DLD1 (cell line): ENCODE data around the gene VTCN1.

Experiments
- in situ Hi-C: cut with HindIII; loops from 2 replicates; pipeline ENCODE4 v1.10.0; 2017; ENCODE audit warnings: low sequenced_read_pairs

Gene VTCN1

GRCh38 chr1:117128323-117129079 is 82.2 kb downstream of the VTCN1 start:
- in situ Hi-C loops = no loop called here

GRCh38 chr1:117127795-117128194 is 82.9 kb downstream of the VTCN1 start:
- in situ Hi-C loops = no loop called here

GRCh38 chr1:117124661-117125060 is 86.1 kb downstream of the VTCN1 start:
- in situ Hi-C loops = loop anchor here (25.0 kb wide), 1 partner anchor 163 kb away; no protein-coding TSS in a partner anchor

- in situ Hi-C loops = loop anchor here (25.0 kb wide), 1 partner anchor 164 kb away; no protein-coding TSS in a partner anchor
Observed at GRCh38 chr1:117123274-117123673, 87.5 kb downstream of the VTCN1 start.

GRCh38 chr1:117122330-117123025 is 88.2 kb downstream of the VTCN1 start:
- in situ Hi-C loops = loop anchor here (25.0 kb wide), 1 partner anchor 165 kb away; no protein-coding TSS in a partner anchor

- in situ Hi-C loops = loop anchor here (25.0 kb wide), 1 partner anchor 166 kb away; no protein-coding TSS in a partner anchor
Observed at GRCh38 chr1:117121589-117122329, 89.0 kb downstream of the VTCN1 start, which contains the start of gene TRIM45. TRIM45 (minus strand) TSS chr1:117121749; CDS start chr1:117121201, 548 bp downstream.

- in situ Hi-C loops = loop anchor here (25.0 kb wide), 1 partner anchor 166 kb away; no protein-coding TSS in a partner anchor
Observed at GRCh38 chr1:117120774-117121588, 89.7 kb downstream of the VTCN1 start.

GRCh38 chr1:117119144-117119543 is 91.6 kb downstream of the VTCN1 start:
- in situ Hi-C loops = loop anchor here (25.0 kb wide), 1 partner anchor 168 kb away; no protein-coding TSS in a partner anchor

GRCh38 chr1:117118137-117118536 is 92.6 kb downstream of the VTCN1 start:
- in situ Hi-C loops = loop anchor here (25.0 kb wide), 1 partner anchor 169 kb away; no protein-coding TSS in a partner anchor

- in situ Hi-C loops = loop anchor here (25.0 kb wide), 1 partner anchor 170 kb away; no protein-coding TSS in a partner anchor
Observed at GRCh38 chr1:117117697-117118096, 93.0 kb downstream of the VTCN1 start.

GRCh38 chr1:117116784-117117130 is 94.0 kb downstream of the VTCN1 start:
- in situ Hi-C loops = loop anchor here (25.0 kb wide), 1 partner anchor 171 kb away; no protein-coding TSS in a partner anchor

GRCh38 chr1:117116090-117116783 is 94.5 kb downstream of the VTCN1 start:
- in situ Hi-C loops = loop anchor here (25.0 kb wide), 1 partner anchor 171 kb away; no protein-coding TSS in a partner anchor

- in situ Hi-C loops = loop anchor here (25.0 kb wide), 1 partner anchor 172 kb away; no protein-coding TSS in a partner anchor
Observed at GRCh38 chr1:117114877-117115276, 95.8 kb downstream of the VTCN1 start.

- in situ Hi-C loops = loop anchor here (25.0 kb wide), 1 partner anchor 174 kb away; no protein-coding TSS in a partner anchor
Observed at GRCh38 chr1:117113199-117113598, 97.5 kb downstream of the VTCN1 start.

GRCh38 chr1:117112047-117112717 is 98.5 kb downstream of the VTCN1 start:
- in situ Hi-C loops = loop anchor here (25.0 kb wide), 1 partner anchor 175 kb away; no protein-coding TSS in a partner anchor

- in situ Hi-C loops = loop anchor here (25.0 kb wide), 1 partner anchor 177 kb away; no protein-coding TSS in a partner anchor
Observed at GRCh38 chr1:117110774-117111173, 100.0 kb downstream of the VTCN1 start.

GRCh38 chr1:117107364-117107763 is 103.4 kb downstream of the VTCN1 start:
- in situ Hi-C loops = loop anchor here (25.0 kb wide), 1 partner anchor 180 kb away; no protein-coding TSS in a partner anchor

- in situ Hi-C loops = loop anchor here (25.0 kb wide), 1 partner anchor 181 kb away; no protein-coding TSS in a partner anchor
Observed at GRCh38 chr1:117106478-117106877, 104.2 kb downstream of the VTCN1 start.
